Naive B cell (primary cell): ENCODE results near the gene NAALADL2. TPM values are rescaled to one million over a fixed set of nuclear protein-coding genes. Genes with fewer than 3 reads are reported as not detected.

ENCODE experiments used
- ATAC-seq, 2 donors: fragments of 150-1000 bp; cut with Tn5 transposase; 2 replicates each; pipeline ENCODE4 v1.10.0; 2021; ENCODE audit warnings: low read depth in 2 of 2, mild to moderate bottlenecking in 2 of 2, moderate library complexity in 2 of 2
- DNase-seq: peaks from one replicate; pipeline ENCODE4 v3.0.0; 2022
- H3K27ac Mint-ChIP-seq, 6 donors: one replicate each; pipeline ENCODE4 v1.8.0; 2020 to 2022; ENCODE audit warnings: mild to moderate bottlenecking in 6 of 6, mixed read lengths in 6 of 6, moderate library complexity in 5 of 6, inconsistent platforms in 2 of 6
- H3K27me3 Mint-ChIP-seq, 3 donors: one replicate each; pipeline ENCODE4 v1.8.0; 2021 to 2022; ENCODE audit warnings: mixed read lengths in 3 of 3, mild to moderate bottlenecking in 1 of 3
- H3K36me3 Mint-ChIP-seq, 2 donors: one replicate each; pipeline ENCODE4 v1.8.0; 2020 to 2022; ENCODE audit warnings: mixed read lengths in 2 of 2, inconsistent platforms in 1 of 2, mild to moderate bottlenecking in 1 of 2
- H3K4me1 Mint-ChIP-seq, 3 donors: one replicate each; pipeline ENCODE4 v1.8.0; 2020 to 2022; ENCODE audit warnings: mixed read lengths in 3 of 3, inconsistent platforms in 1 of 3, mild to moderate bottlenecking in 1 of 3, moderate library complexity in 1 of 3
- H3K4me3 Mint-ChIP-seq, 8 donors: one replicate each; pipeline ENCODE4 v1.8.0; 2020 to 2022; ENCODE audit warnings: mild to moderate bottlenecking in 8 of 8, mixed read lengths in 8 of 8, moderate library complexity in 8 of 8, inconsistent platforms in 2 of 8
- H3K9me3 Mint-ChIP-seq, 7 donors: one replicate each; pipeline ENCODE4 v1.8.0; 2020 to 2022; ENCODE audit warnings: mixed read lengths in 7 of 7, mild to moderate bottlenecking in 5 of 7, inconsistent platforms in 2 of 7, moderate library complexity in 1 of 7
- polyA plus RNA-seq, 6 donors: library from polyadenylated mRNA; unstranded; fragments of 300-500 nt; fragmentation: Illumina TruSeq; gene quantifications; one replicate each; pipeline ENCODE4 v1.2.3, GENCODE V29; 2021; ENCODE audit warnings: low read depth in 6 of 6

The NAALADL2 gene
- polyA plus RNA-seq, 6 donors from 2014 or later, result not detected

DNA sequence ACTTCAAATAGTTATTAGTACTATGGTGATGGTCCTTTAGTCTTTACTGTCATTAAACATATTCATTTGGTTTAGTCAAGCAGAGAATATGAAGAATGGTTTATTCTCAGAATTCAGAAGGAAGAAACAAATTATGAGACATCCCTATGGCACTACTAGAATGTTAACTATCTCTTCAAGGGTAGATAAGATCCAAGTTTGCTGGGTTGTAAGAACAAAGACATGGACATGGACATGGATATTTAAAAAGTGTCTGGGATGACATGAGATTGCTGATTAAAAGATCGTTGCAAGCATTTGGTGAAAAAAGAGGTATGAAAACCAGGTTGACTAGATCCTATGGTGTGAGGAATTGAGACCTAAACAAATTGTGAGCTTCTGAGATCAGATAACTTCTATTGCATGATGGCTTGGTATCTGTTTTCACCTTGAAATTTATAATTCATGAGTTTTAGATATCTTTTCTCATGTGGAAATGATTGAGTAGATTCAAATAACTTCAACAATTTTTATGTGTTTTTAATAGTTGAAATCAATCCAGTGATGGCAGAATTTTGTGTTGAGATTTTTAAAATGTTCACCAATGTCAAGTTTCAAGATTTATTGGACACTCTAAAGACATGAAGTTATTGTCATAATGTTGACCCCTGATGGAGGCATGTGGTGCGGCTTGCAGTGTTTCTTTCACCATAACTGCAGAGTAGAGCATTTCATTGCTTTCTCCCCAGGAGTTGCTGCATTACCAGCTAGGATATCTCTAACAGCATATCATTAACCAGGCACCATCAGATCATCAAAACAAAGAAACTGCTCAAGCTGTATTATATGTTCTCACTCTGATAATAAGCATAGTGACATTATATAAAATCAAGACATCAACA, 72.6 kb downstream of the NAALADL2 start:
- Mint-ChIP-seq H3K9me3 (peaks cover 0 to 9% (median 4%) of the 10 kb centered on the region in 7 donors), H3K4me3 (no peak overlapping the region), H3K36me3 (no peaks in the 10 kb centered on the region), H3K27ac (no peak overlapping the region), H3K4me1 (no peaks in the 10 kb centered on the region), H3K27me3 (no peaks in the 10 kb centered on the region)
- DNase-seq (no peak), ATAC-seq (no peak)

- Mint-ChIP-seq H3K4me1 (no peaks in the 10 kb centered on the region), H3K4me3 (no peak overlapping the region), H3K36me3 (no peaks in the 10 kb centered on the region), H3K9me3 (peaks cover 0 to 24% (median 5%) of the 10 kb centered on the region in 7 donors), H3K27ac (no peak overlapping the region), H3K27me3 (no peaks in the 10 kb centered on the region)
- ATAC-seq (no peak), DNase-seq (no peak)
Observed at GRCh38 chr3:174936590-174936989, 77.5 kb downstream of the NAALADL2 start.

GRCh38 chr3:174937478-174937877, 78.3 kb downstream of the NAALADL2 start:
- Mint-ChIP-seq H3K4me3 (no peak overlapping the region), H3K27ac (no peak overlapping the region), H3K36me3 (no peaks in the 10 kb centered on the region), H3K27me3 (no peaks in the 10 kb centered on the region), H3K4me1 (no peaks in the 10 kb centered on the region), H3K9me3 (peaks cover 0 to 24% (median 5%) of the 10 kb centered on the region in 7 donors)
- DNase-seq, result no peak
- no peak for ATAC-seq

- DNase-seq (no peak), ATAC-seq (no peak)
- H3K4me3 Mint-ChIP-seq, result no peak overlapping the region
- no peaks in the 10 kb centered on the region for H3K36me3 Mint-ChIP-seq
- no peak overlapping the region for H3K27ac Mint-ChIP-seq
- no peaks in the 10 kb centered on the region for H3K27me3 Mint-ChIP-seq
- H3K4me1 Mint-ChIP-seq, result no peaks in the 10 kb centered on the region
- H3K9me3 Mint-ChIP-seq, result peaks cover 0 to 24% (median 5%) of the 10 kb centered on the region in 7 donors
Observed at GRCh38 chr3:174938102-174938501, 79.0 kb downstream of the NAALADL2 start.

DNA sequence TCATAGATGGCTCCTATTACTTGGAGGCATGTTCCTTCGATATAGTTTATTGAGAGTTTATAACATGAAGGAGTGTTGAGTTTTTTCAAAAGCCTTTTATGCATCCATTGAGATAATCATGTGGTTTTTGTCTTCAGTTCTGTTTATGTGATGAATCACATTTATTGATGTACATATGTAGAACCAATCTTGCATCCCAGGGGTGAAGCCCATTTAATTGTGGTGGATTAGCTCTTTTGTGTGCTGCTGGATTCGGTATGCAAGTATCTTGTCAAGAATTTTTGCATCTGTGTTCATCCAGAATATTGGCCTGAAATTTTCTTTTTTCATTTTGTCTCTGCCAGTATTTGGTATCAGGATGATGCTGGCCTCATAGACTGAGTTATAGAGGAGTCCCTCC, 81.0 kb downstream of the NAALADL2 start:
- Mint-ChIP-seq H3K9me3 (peaks cover 0 to 18% (median 5%) of the 10 kb centered on the region in 7 donors), H3K4me3 (no peak overlapping the region), H3K4me1 (no peaks in the 10 kb centered on the region), H3K27me3 (no peaks in the 10 kb centered on the region), H3K27ac (no peak overlapping the region), H3K36me3 (no peaks in the 10 kb centered on the region)
- ATAC-seq (no peak), DNase-seq (no peak)

- H3K36me3 Mint-ChIP-seq, result no peaks in the 10 kb centered on the region
- no peaks in the 10 kb centered on the region for H3K27me3 Mint-ChIP-seq
- ATAC-seq (no peak), DNase-seq (no peak)
- peaks cover 2 to 19% (median 7%) of the 10 kb centered on the region in 7 donors for H3K9me3 Mint-ChIP-seq
- H3K27ac Mint-ChIP-seq, result no peak overlapping the region
- no peaks in the 10 kb centered on the region for H3K4me1 Mint-ChIP-seq
- no peak overlapping the region for H3K4me3 Mint-ChIP-seq
Observed at GRCh38 chr3:174945276-174945675, 86.1 kb downstream of the NAALADL2 start.

DNA sequence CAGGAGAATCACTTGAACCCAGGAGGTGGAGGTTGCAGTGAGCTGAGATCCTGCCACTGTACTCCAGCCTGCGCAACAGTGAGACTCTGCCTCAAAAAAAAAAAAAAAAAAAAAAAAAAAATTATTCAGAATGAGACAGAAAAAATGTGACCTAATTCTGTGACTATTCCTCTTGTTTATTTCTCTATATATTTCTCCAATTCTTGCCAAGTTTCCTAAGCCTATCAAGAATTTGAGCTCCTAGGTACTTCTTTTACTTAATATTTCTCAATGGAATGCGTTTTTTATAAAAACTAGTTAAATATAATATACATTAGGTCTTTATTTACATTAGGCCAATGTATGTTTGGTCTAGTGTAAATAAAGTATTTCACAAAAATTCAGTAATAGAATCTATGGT, 86.8 kb downstream of the NAALADL2 start:
- Mint-ChIP-seq H3K36me3 (no peaks in the 10 kb centered on the region), H3K27me3 (no peaks in the 10 kb centered on the region), H3K27ac (no peak overlapping the region), H3K4me1 (no peaks in the 10 kb centered on the region), H3K9me3 (peaks cover 2 to 17% (median 5%) of the 10 kb centered on the region in 7 donors), H3K4me3 (no peak overlapping the region)
- ATAC-seq, result no peak
- no peak for DNase-seq

- ATAC-seq (no peak), DNase-seq (no peak)
- Mint-ChIP-seq H3K27ac (no peak overlapping the region), H3K36me3 (no peaks in the 10 kb centered on the region), H3K4me3 (no peak overlapping the region), H3K27me3 (no peaks in the 10 kb centered on the region), H3K4me1 (no peaks in the 10 kb centered on the region), H3K9me3 (peaks cover 0 to 7% (median 4%) of the 10 kb centered on the region in 7 donors)
Observed at GRCh38 chr3:174949523-174949922, 90.4 kb downstream of the NAALADL2 start.

DNA sequence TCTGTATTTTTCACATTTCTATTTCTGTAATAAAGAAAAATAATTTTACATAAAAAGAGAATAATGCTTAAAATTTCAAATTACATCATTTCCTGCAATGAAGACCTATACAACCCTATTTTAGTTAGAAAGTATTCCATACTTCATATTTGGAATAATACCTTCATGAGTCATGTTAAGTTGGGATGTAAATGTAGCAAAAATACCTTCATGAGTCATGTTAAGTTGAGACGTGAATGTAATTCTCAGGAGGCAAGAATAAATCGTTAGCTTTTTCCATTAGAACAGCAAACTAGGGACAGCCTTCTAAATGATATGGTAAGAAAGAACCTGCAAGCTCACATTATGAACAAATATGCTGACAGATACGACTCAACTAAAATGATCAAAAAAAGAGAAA, 91.9 kb downstream of the NAALADL2 start:
- DNase-seq, result no peak
- no peak overlapping the region for H3K4me3 Mint-ChIP-seq
- peaks cover 0 to 7% (median 4%) of the 10 kb centered on the region in 7 donors for H3K9me3 Mint-ChIP-seq
- no peak for ATAC-seq
- no peaks in the 10 kb centered on the region for H3K4me1 Mint-ChIP-seq
- H3K27ac Mint-ChIP-seq, result no peak overlapping the region
- no peaks in the 10 kb centered on the region for H3K27me3 Mint-ChIP-seq
- H3K36me3 Mint-ChIP-seq, result no peaks in the 10 kb centered on the region

- Mint-ChIP-seq H3K4me1 (no peaks in the 10 kb centered on the region), H3K27ac (no peak overlapping the region), H3K4me3 (no peak overlapping the region), H3K27me3 (no peaks in the 10 kb centered on the region), H3K9me3 (peaks cover 0 to 7% (median 4%) of the 10 kb centered on the region in 7 donors), H3K36me3 (no peaks in the 10 kb centered on the region)
- no peak for DNase-seq
- no peak for ATAC-seq
Observed at GRCh38 chr3:174951498-174952005, 92.4 kb downstream of the NAALADL2 start.

DNA sequence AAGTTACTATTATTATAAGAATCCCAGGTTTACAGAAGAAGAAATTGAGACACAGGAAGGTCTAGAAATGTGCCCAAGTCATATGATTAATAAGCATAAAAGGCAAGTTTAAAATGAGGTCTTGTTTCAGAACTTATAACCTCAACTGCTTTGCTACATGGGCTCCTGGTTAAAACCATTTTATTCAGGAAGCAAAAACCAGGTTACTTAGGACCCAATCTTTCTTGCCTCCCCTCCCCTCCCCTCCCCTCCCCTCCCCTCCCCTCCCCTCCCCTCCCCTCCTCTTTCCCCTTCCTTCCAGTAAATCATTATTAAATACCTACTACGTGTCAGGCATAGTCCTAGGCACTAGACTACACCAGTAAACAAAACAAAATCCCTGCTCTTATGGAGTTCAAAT, 93.9 kb downstream of the NAALADL2 start:
- DNase-seq (no peak), ATAC-seq (no peak)
- Mint-ChIP-seq H3K4me1 (no peaks in the 10 kb centered on the region), H3K27ac (no peak overlapping the region), H3K4me3 (no peak overlapping the region), H3K27me3 (no peaks in the 10 kb centered on the region), H3K9me3 (peaks cover 0 to 11% (median 4%) of the 10 kb centered on the region in 7 donors), H3K36me3 (no peaks in the 10 kb centered on the region)

GRCh38 chr3:174955513-174956016, 96.4 kb downstream of the NAALADL2 start:
- H3K27ac Mint-ChIP-seq, result no peak overlapping the region
- peaks cover 0 to 8% (median 3%) of the 10 kb centered on the region in 7 donors for H3K9me3 Mint-ChIP-seq
- H3K36me3 Mint-ChIP-seq, result no peaks in the 10 kb centered on the region
- ATAC-seq (no peak), DNase-seq (no peak)
- no peaks in the 10 kb centered on the region for H3K4me1 Mint-ChIP-seq
- H3K27me3 Mint-ChIP-seq, result no peaks in the 10 kb centered on the region
- H3K4me3 Mint-ChIP-seq, result no peak overlapping the region

GRCh38 chr3:174957081-174957480, 97.9 kb downstream of the NAALADL2 start:
- no peak for ATAC-seq
- H3K27me3 Mint-ChIP-seq, result no peaks in the 10 kb centered on the region

DNA sequence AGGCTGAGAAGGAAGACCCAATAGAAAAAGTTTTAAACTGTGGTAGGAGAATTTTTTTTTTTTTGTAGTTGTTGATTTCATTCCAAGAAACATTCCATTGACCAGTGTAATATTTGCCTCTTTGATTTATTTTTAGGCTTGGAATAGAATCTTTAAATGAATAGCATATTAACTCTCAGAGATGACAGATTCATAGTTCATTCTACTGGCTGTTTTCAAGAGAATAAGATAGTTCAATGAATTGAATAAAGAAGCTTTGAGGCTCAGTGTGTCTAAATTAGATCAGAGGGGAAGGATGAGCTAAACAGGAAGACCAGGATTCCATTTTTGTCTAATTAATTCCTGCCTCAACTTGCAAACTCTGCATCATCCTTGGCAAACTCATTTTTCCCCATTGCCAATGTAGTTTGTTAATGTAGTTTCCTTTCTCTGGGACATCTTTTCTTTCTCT, 98.4 kb downstream of the NAALADL2 start:
- ATAC-seq (no peak), DNase-seq (no peak)
- no peaks in the 10 kb centered on the region for H3K36me3 Mint-ChIP-seq
- H3K4me1 Mint-ChIP-seq, result no peaks in the 10 kb centered on the region
- H3K27ac Mint-ChIP-seq, result no peak overlapping the region
- peaks cover 0 to 8% (median 0%) of the 10 kb centered on the region in 7 donors for H3K9me3 Mint-ChIP-seq
- H3K4me3 Mint-ChIP-seq, result no peak overlapping the region
- H3K27me3 Mint-ChIP-seq, result no peaks in the 10 kb centered on the region

More at GRCh38 chr3:174957081-174957480, 97.9 kb downstream of the NAALADL2 start:
- DNase-seq, result no peak
- H3K4me3 Mint-ChIP-seq, result no peak overlapping the region
- H3K9me3 Mint-ChIP-seq, result peaks cover 0 to 8% (median 2%) of the 10 kb centered on the region in 7 donors
- H3K36me3 Mint-ChIP-seq, result no peaks in the 10 kb centered on the region
- no peak overlapping the region for H3K27ac Mint-ChIP-seq
- no peaks in the 10 kb centered on the region for H3K4me1 Mint-ChIP-seq
